ENCODE measurements around the gene STAM2. TPM values are rescaled to one million over a fixed set of nuclear protein-coding genes. Genes with fewer than 3 reads are reported as not detected.
"Not testable (repeated sequence)": the region's sequence is repeated elsewhere in the genome, so short reads cannot be mapped to it uniquely, and the experiment has no call there.

The STAM2 gene
- total RNA-seq, 1 donor from 2014 or later = 22.6 TPM

GRCh38 chr2:152176113-152176714 lies 651 bp upstream of the STAM2 start:
- DNase-seq (no peak), ATAC-seq (ENCODE audit: poor library complexity) (peak; percentile 23)
- intact Hi-C loops (cut with DNase I) = loop anchor here (10.0 kb wide), 1 partner anchor 141 kb away; no protein-coding TSS in a partner anchor

GRCh38 chr2:152175012-152175367 lies 573 bp downstream of the STAM2 start:
- intact Hi-C loops (cut with DNase I) = loop anchor here (10.0 kb wide), 1 partner anchor 140 kb away; no protein-coding TSS in a partner anchor
- ATAC-seq (ENCODE audit: poor library complexity) (no peak), DNase-seq (no peak)

GRCh38 chr2:152174574-152174973 lies 989 bp downstream of the STAM2 start:
- intact Hi-C loops (cut with DNase I) = loop anchor here (10.0 kb wide), 1 partner anchor 140 kb away; no protein-coding TSS in a partner anchor
- DNase-seq = no peak
- ATAC-seq (ENCODE audit: poor library complexity) = no peak

- intact Hi-C loops (cut with DNase I) = loop anchor here (10.0 kb wide), 1 partner anchor 139 kb away; no protein-coding TSS in a partner anchor
- ATAC-seq (ENCODE audit: poor library complexity) (no peak), DNase-seq (no peak)
Observed at GRCh38 chr2:152173831-152174230, 1.7 kb downstream of the STAM2 start.

GRCh38 chr2:152172201-152172785 lies 3.3 kb downstream of the STAM2 start:
- ATAC-seq (ENCODE audit: poor library complexity); DNase-seq: not testable (repeated sequence)
- intact Hi-C loops (cut with DNase I) = loop anchor here (10.0 kb wide), 1 partner anchor 137 kb away; no protein-coding TSS in a partner anchor

- intact Hi-C loops (cut with DNase I) = loop anchor here (10.0 kb wide), 1 partner anchor 137 kb away; no protein-coding TSS in a partner anchor
- ATAC-seq (ENCODE audit: poor library complexity) (no peak), DNase-seq (no peak)
Observed at GRCh38 chr2:152171718-152172117, 3.8 kb downstream of the STAM2 start.

- intact Hi-C loops (cut with DNase I); DNase-seq; ATAC-seq (ENCODE audit: poor library complexity): not testable (repeated sequence)
Observed at GRCh38 chr2:152169158-152169557, 6.4 kb downstream of the STAM2 start.

- DNase-seq; ATAC-seq (ENCODE audit: poor library complexity); intact Hi-C loops (cut with DNase I): not testable (repeated sequence)
Observed at GRCh38 chr2:152167470-152167869, 8.1 kb downstream of the STAM2 start.

GRCh38 chr2:152167065-152167464 lies 8.5 kb downstream of the STAM2 start:
- ATAC-seq (ENCODE audit: poor library complexity) (no peak), DNase-seq (no peak)
- intact Hi-C loops (cut with DNase I) = no loop called here

GRCh38 chr2:152166633-152167032 lies 8.9 kb downstream of the STAM2 start:
- DNase-seq = no peak
- intact Hi-C loops (cut with DNase I) = no loop called here
- ATAC-seq (ENCODE audit: poor library complexity) = peak; percentile 38

GRCh38 chr2:152165780-152166179 lies 9.8 kb downstream of the STAM2 start:
- DNase-seq (no peak), ATAC-seq (ENCODE audit: poor library complexity) (no peak)
- intact Hi-C loops (cut with DNase I) = no loop called here

- intact Hi-C loops (cut with DNase I) = no loop called here
- DNase-seq = no peak
Observed at GRCh38 chr2:152165306-152165705, 10.3 kb downstream of the STAM2 start.

GRCh38 chr2:152163669-152164068 lies 11.9 kb downstream of the STAM2 start:
- DNase-seq; intact Hi-C loops (cut with DNase I); ATAC-seq (ENCODE audit: poor library complexity): not testable (repeated sequence)

More at GRCh38 chr2:152165306-152165705, 10.3 kb downstream of the STAM2 start:
- no peak for ATAC-seq (ENCODE audit: poor library complexity)

GRCh38 chr2:152162141-152162540 lies 13.4 kb downstream of the STAM2 start:
- intact Hi-C loops (cut with DNase I) = no loop called here
- no peak for DNase-seq
- ATAC-seq (ENCODE audit: poor library complexity) = no peak

GRCh38 chr2:152161598-152161997 lies 14.0 kb downstream of the STAM2 start:
- intact Hi-C loops (cut with DNase I) = no loop called here
- DNase-seq (no peak), ATAC-seq (ENCODE audit: poor library complexity) (no peak)

GRCh38 chr2:152160378-152160777 lies 15.2 kb downstream of the STAM2 start:
- intact Hi-C loops (cut with DNase I); DNase-seq; ATAC-seq (ENCODE audit: poor library complexity): not testable (repeated sequence)

GRCh38 chr2:152157253-152157652 lies 18.3 kb downstream of the STAM2 start:
- intact Hi-C loops (cut with DNase I) = no loop called here
- ATAC-seq (ENCODE audit: poor library complexity) (no peak), DNase-seq (no peak)

GRCh38 chr2:152155209-152155608 lies 20.4 kb downstream of the STAM2 start:
- ATAC-seq (ENCODE audit: poor library complexity) (no peak), DNase-seq (no peak)
- intact Hi-C loops (cut with DNase I) = no loop called here

- ATAC-seq (ENCODE audit: poor library complexity) (no peak), DNase-seq (no peak)
- intact Hi-C loops (cut with DNase I) = no loop called here
Observed at GRCh38 chr2:152154462-152154861, 21.1 kb downstream of the STAM2 start.
